Activated naive CD8-positive, alpha-beta T cell treated with anti-CD3 and anti-CD28 coated beads, Interleukin-2, amount 10 ng/mL, durations not matched to agents 7 days and 5 days (primary cell): ENCODE measurements around the gene ZNF516. TPM values are rescaled to one million over a fixed set of nuclear protein-coding genes. Genes with fewer than 3 reads are reported as not detected.

Experiments
- ATAC-seq: fragments of 150-1000 bp; cut with Tn5 transposase; one replicate; pipeline ENCODE4 v1.10.0; 2021; ENCODE audit warnings: low read depth, moderate library complexity
- POLR2A ChIA-PET: fragments of 350-600 bp; sonication (Branson Sonifier 250); formaldehyde crosslinking; loops from one replicate; lab custom pipeline; 2021; ENCODE audit warnings: antibody characterized with exemption; lab: Charles Lee
- DNase-seq: peaks from one replicate; pipeline ENCODE4 v3.0.0; 2021
- H3K27ac Mint-ChIP-seq: one replicate; pipeline ENCODE4 v1.8.0; 2022; ENCODE audit warnings: mild to moderate bottlenecking, mixed read lengths
- H3K27me3 Mint-ChIP-seq: one replicate; pipeline ENCODE4 v1.8.0; 2022; ENCODE audit warnings: mild to moderate bottlenecking, moderate library complexity, mixed read lengths
- H3K36me3 Mint-ChIP-seq: one replicate; pipeline ENCODE4 v1.8.0; 2021; ENCODE audit warnings: mild to moderate bottlenecking, mixed read lengths
- H3K4me1 Mint-ChIP-seq: one replicate; pipeline ENCODE4 v1.8.0; 2021; ENCODE audit warnings: mixed read lengths
- H3K4me3 Mint-ChIP-seq: one replicate; pipeline ENCODE4 v1.8.0; 2022; ENCODE audit warnings: mild to moderate bottlenecking, moderate library complexity, mixed read lengths
- H3K9me3 Mint-ChIP-seq: one replicate; pipeline ENCODE4 v1.8.0; 2021; ENCODE audit warnings: mixed read lengths
- total RNA-seq, 2 experiments: library from RNA; stranded (reverse); gene quantifications; one replicate each; pipeline ENCODE4 v1.2.3, GENCODE V29; 2021

Gene ZNF516
- total RNA-seq, 2 experiments from 2014 or later = 6.9 to 8.0 TPM

DNA sequence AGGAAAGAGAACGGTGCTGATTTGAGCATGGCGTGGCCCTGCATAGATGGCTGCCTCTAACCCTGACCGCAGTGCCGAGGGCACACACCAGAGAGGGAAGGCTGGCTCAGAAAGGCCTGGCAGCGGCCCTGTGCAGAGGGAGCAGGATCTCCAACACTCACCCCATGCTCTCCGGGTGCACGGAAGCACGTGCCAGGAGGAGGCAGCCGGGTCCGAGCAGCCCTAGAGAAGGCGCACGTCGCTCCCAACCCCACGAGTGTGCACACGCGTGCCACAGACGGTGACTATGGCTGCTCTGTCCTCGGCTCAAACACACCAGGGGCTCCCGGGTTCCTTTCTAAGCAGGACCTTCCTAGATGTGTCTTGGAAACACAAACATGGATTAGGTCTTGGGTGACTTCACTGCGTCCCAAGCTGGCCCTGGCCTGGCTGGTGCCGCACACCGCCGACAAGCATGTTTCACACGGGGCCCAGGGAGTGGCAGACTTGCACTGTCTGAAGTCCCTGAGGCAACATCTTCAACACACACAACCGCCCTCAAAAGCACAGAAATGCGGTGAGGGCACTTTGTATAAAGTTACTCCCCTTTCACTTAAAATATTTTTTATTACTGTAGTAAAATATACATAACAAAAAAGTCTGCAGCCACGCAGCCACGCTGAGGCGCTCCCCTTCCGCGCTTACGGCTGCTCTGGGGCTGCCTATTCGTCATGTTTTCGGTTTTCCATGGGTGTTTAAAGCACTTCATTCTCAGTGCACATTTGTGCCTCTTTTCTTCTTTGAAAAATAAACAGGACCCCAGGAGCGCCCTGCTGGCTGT is 110.0 kb downstream of the ZNF516 start:
- ATAC-seq (no peak), DNase-seq (no peak)
- Mint-ChIP-seq H3K27me3 (peaks cover 9% of the 10 kb centered on the region), H3K9me3 (no peaks in the 10 kb centered on the region), H3K4me3 (no peak overlapping the region), H3K4me1 (peaks cover 30% of the 10 kb centered on the region), H3K36me3 (peaks cover 13% of the 10 kb centered on the region), H3K27ac (no peak overlapping the region)
- POLR2A ChIA-PET = no interaction called here

GRCh38 chr18:76384114-76384790 is 110.8 kb downstream of the ZNF516 start:
- peaks cover 23% of the 10 kb centered on the region for H3K4me1 Mint-ChIP-seq
- H3K4me3 Mint-ChIP-seq = no peak overlapping the region
- no peaks in the 10 kb centered on the region for H3K9me3 Mint-ChIP-seq
- DNase-seq (no peak), ATAC-seq (no peak)
- no peak overlapping the region for H3K27ac Mint-ChIP-seq
- peaks cover 9% of the 10 kb centered on the region for H3K27me3 Mint-ChIP-seq
- H3K36me3 Mint-ChIP-seq = peaks cover 15% of the 10 kb centered on the region
- POLR2A ChIA-PET = no interaction called here

DNA sequence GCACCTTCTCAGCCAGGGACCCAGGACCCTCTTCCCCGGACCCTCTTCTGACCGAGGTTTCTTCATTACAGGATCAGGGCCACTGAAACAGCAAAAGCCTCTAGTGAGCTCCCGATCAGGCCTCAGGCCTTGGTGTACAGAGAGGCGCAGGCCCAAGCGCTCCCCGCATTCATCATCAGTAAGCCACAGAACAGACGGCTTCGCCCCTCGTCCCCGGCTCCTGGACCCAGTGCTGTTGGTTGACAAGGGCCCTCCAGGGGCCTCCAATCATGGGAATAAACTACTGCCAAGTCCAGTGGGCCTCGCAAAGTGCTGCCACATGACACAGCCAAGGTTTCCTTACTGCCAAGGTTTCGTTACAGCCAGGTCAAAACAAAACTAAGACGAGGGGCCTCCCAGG is 111.4 kb downstream of the ZNF516 start:
- H3K27ac Mint-ChIP-seq = no peak overlapping the region
- POLR2A ChIA-PET = no interaction called here
- H3K9me3 Mint-ChIP-seq = no peaks in the 10 kb centered on the region
- H3K4me1 Mint-ChIP-seq = peaks cover 22% of the 10 kb centered on the region
- H3K4me3 Mint-ChIP-seq = no peak overlapping the region
- peaks cover 14% of the 10 kb centered on the region for H3K36me3 Mint-ChIP-seq
- ATAC-seq (no peak), DNase-seq (no peak)
- peaks cover 7% of the 10 kb centered on the region for H3K27me3 Mint-ChIP-seq

GRCh38 chr18:76382275-76382674 is 112.8 kb downstream of the ZNF516 start:
- DNase-seq (no peak), ATAC-seq (no peak)
- H3K27ac Mint-ChIP-seq = no peak overlapping the region
- peaks cover 6% of the 10 kb centered on the region for H3K36me3 Mint-ChIP-seq
- H3K9me3 Mint-ChIP-seq = no peaks in the 10 kb centered on the region
- POLR2A ChIA-PET = no interaction called here
- H3K4me3 Mint-ChIP-seq = no peak overlapping the region
- no peaks in the 10 kb centered on the region for H3K27me3 Mint-ChIP-seq
- peaks cover 19% of the 10 kb centered on the region for H3K4me1 Mint-ChIP-seq

DNA sequence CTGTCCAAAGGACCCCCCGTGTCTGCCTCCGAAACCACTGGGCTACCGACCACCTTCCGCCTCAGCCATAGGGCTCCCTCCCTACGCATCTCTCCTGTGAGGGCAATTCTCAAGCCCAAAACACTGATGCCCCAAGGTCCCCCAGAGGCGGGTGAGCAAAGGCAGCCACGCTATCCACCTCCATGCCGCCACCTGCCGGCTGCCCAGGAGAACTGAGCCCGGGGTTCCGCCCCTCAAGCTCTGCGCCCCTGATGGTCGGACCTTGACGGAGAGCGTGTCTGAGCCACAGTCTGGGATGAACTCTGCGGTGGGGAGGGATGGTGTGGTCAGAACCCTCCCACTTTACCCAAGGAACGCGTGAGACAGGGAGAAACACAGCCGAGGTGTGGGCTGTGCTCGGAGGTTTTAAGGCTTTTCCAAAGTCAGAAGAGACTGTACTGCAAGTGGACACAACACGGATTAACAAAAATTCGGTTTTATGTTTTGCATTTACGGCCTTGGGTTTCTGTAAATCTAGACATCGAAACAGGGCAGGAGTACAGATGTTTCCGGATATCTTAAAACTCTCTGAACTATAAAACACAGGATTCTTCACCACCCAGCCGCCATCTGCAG is 114.1 kb downstream of the ZNF516 start:
- ATAC-seq (no peak), DNase-seq (no peak)
- Mint-ChIP-seq H3K36me3 (peaks cover 6% of the 10 kb centered on the region), H3K9me3 (no peaks in the 10 kb centered on the region), H3K27me3 (no peaks in the 10 kb centered on the region), H3K27ac (no peak overlapping the region), H3K4me1 (peaks cover 14% of the 10 kb centered on the region), H3K4me3 (peak overlapping the region; percentile 41)
- POLR2A ChIA-PET = no interaction called here

- no peaks in the 10 kb centered on the region for H3K9me3 Mint-ChIP-seq
- peaks cover 6% of the 10 kb centered on the region for H3K36me3 Mint-ChIP-seq
- DNase-seq = no peak
- no peak for ATAC-seq
- H3K27me3 Mint-ChIP-seq = no peaks in the 10 kb centered on the region
- no peak overlapping the region for H3K4me3 Mint-ChIP-seq
- H3K27ac Mint-ChIP-seq = no peak overlapping the region
- peaks cover 20% of the 10 kb centered on the region for H3K4me1 Mint-ChIP-seq
- POLR2A ChIA-PET = no interaction called here
These were observed 114.8 kb downstream of the ZNF516 start for GRCh38 chr18:76380127-76380729.

DNA sequence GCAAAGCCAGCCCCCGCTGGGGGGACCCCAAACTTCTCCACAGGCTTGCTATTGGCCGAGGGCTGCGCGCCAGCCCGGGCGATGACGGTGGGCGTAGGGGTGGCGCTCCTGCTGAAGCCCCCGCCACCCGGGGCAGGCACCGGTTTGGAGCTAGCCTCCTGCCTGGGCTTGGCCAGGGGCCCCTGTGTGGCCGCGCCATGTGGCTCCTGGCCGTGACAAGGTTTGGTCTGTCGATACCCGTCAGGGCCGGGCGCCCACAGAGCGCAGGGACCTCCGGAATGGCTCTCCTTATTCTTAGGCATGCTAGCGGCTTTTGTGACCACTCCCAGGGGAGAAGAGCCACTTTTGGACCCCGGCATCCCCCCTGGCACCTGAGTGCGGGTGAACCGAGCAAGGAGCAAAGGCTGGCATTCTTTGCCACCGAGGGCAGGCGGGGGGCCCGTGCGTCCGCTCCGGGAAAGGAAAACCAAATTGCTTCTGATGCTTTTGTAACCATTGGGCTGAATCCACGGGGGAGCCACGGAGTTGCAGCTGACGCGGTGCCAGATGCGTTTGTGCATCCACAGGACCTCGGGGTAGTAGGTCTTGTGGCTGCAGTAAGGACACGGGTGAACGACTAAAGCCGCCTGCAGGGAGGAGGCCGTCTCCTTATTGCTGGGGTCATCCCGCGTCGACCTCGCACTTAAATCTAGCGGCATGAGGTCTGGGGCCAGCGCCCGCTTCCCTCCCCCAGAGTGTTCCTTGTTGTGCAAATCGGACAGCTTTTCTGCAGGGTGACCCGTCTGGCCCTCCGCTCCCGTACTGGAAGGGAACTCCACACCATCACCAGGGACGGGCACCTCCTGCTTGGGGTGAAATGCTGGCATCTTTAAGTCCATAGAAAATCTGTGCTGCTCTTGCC is 115.6 kb downstream of the ZNF516 start:
- H3K27ac Mint-ChIP-seq = no peak overlapping the region

DNA sequence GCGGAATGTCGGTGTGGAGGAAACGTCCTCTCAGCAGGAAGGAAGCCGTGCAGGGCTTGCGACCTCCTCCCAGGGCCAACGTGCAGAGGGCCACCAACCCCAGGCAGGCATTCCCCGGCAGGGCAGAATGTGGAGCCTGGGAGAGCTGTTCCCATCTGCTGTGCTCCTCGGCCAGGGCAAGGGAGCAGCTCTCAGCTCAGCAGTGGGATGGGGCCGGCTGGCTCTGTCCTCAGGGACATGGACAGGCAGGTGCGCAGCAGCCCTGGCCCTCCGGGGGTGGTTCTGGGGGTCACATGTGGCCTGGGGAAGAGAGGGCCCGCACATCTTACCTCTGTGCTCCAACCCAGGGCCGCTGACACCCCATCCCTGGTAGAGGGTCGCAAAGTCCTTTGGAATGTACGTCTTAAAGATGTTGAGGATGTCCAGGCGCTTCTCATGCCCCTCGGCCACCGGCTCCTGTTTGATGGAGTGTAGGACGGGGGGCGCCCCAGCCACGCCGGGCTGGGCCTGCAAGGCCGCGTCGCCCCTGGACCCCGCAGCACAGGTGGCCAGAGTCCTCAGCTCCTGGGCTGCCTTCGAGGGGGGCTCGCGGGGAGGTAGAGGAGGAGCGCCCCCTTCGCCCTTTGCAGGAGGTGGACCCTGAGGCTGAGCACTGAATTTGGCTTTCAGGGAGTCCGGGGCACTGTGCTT is 116.4 kb downstream of the ZNF516 start:
- ATAC-seq = no peak
- no peaks in the 10 kb centered on the region for H3K9me3 Mint-ChIP-seq
- DNase-seq = no peak
- no peaks in the 10 kb centered on the region for H3K27me3 Mint-ChIP-seq
- no peak overlapping the region for H3K27ac Mint-ChIP-seq
- POLR2A ChIA-PET = no interaction called here
- H3K36me3 Mint-ChIP-seq = peaks cover 6% of the 10 kb centered on the region
- peaks cover 35% of the 10 kb centered on the region for H3K4me1 Mint-ChIP-seq
- no peak overlapping the region for H3K4me3 Mint-ChIP-seq

More for the DNA sequence above, 115.6 kb downstream of the ZNF516 start:
- Mint-ChIP-seq H3K27me3 (no peaks in the 10 kb centered on the region), H3K36me3 (peaks cover 6% of the 10 kb centered on the region), H3K4me3 (no peak overlapping the region), H3K9me3 (no peaks in the 10 kb centered on the region), H3K4me1 (peaks cover 27% of the 10 kb centered on the region)
- DNase-seq = no peak
- no peak for ATAC-seq
- POLR2A ChIA-PET = no interaction called here

GRCh38 chr18:76377359-76377756 is 117.7 kb downstream of the ZNF516 start:
- ATAC-seq = no peak
- no peaks in the 10 kb centered on the region for H3K9me3 Mint-ChIP-seq
- no peak overlapping the region for H3K27ac Mint-ChIP-seq
- peaks cover 43% of the 10 kb centered on the region for H3K4me1 Mint-ChIP-seq
- POLR2A ChIA-PET = no interaction called here
- H3K27me3 Mint-ChIP-seq = no peaks in the 10 kb centered on the region
- H3K4me3 Mint-ChIP-seq = no peak overlapping the region
- DNase-seq = no peak
- H3K36me3 Mint-ChIP-seq = peaks cover 7% of the 10 kb centered on the region

DNA sequence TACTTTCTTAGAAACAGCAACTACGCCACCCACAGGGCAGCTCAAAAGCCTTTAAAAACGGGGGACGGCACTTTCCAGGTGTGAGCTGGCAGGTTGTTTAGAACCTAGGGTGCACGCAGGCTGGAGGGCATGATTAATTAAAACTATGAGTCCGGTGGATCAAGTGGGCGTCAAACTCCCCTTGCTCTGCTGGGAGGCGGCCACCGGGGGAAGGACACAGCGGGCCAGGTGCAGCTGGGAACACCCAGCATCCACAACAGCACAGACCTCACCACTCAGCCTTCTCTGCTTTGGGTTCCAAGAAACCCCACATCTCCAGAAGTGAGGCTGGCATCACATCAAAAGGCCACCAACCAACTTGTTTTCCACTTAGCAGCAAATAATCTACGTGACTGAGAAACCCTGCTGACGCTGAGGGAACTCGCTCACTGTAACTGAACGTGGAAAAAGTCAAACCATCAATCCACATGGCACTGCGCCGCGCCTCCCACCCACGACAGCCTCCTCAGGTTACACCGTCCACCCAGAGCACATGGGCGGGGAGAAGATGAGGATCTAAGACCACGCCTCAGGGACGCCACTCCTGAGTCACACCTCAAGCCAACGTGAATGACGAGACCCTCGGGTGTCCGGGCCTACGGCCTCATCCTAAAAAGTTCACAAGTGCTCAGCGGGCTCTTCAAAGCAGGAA is 118.2 kb downstream of the ZNF516 start:
- Mint-ChIP-seq H3K27ac (peak overlapping the region; percentile 63), H3K27me3 (no peaks in the 10 kb centered on the region), H3K36me3 (peaks cover 7% of the 10 kb centered on the region), H3K4me1 (peaks cover 43% of the 10 kb centered on the region), H3K9me3 (no peaks in the 10 kb centered on the region), H3K4me3 (peak overlapping the region; percentile 11)
- ATAC-seq (peak; percentile 43), DNase-seq (no peak)
- POLR2A ChIA-PET = no interaction called here

- H3K36me3 Mint-ChIP-seq = peaks cover 7% of the 10 kb centered on the region
- H3K4me3 Mint-ChIP-seq = peak overlapping the region; percentile 9
- no peaks in the 10 kb centered on the region for H3K9me3 Mint-ChIP-seq
- no peaks in the 10 kb centered on the region for H3K27me3 Mint-ChIP-seq
- ATAC-seq (no peak), DNase-seq (no peak)
- peak overlapping the region; percentile 63 for H3K27ac Mint-ChIP-seq
- H3K4me1 Mint-ChIP-seq = peaks cover 43% of the 10 kb centered on the region
- POLR2A ChIA-PET = no interaction called here
These were observed 118.8 kb downstream of the ZNF516 start for GRCh38 chr18:76376225-76376624.
